ENCODE data around the gene ARMH3. TPM values are rescaled to one million over a fixed set of nuclear protein-coding genes. Genes with fewer than 3 reads are reported as not detected.

The ARMH3 gene
- total RNA-seq, 5 donors from 2014 or later (not counting 1 experiment from before 2014, with no cell fraction given), result 26.4 to 30.0 (median 27.2) TPM

- no peak overlapping the region for H3K4me3 Mint-ChIP-seq
Measured at GRCh38 chr10:101968940-101969321, 87.0 kb downstream of the ARMH3 start.

DNA sequence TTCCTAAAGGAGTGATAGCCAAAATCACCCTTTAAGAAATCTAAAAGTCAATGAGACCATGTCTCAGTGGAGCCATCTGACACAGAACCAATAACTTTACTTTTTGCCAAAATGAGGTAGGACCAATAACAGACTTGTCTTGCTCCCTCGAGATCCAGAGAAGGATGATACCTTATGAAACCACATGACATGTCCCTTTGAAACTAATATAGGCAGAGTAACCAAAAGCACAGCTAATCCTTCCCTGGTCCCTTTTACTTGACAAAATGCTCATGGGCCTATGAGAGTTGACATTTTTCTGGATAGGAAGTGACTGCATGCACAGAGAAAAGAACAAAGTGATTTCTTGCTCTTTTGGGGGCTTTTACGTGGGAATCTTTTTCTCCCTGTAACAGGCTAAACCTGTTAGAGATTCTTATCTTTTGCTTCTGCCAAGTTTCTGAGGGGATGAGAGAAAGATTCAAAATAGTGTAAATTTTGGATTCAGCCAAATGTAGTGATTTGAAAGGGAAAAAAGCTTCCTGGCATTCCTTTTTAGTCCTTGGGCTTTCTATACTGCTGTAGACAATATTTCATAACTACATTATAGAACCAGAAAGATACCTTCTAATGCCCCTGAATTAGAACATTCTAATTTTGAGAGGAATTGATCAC is 87.6 kb downstream of the ARMH3 start:
- H3K27me3 ChIP-seq (replicated peaks in 1 of 2; ENCODE audit: control insufficient read depth in 2 of 2, extremely low read depth in 1 of 2, insufficient read depth in 2 of 2, low read length in 1 of 2), result no peaks in the 10 kb centered on the region
- H3K27ac Mint-ChIP-seq, result peak overlapping the region; percentile 24 to 68
- H3K4me1 ChIP-seq (ENCODE audit: control insufficient read depth in 1 of 2, extremely low read depth in 1 of 2, insufficient read depth in 2 of 2, low read length in 2 of 2), result peaks cover 5% of the 10 kb centered on the region in 2 experiments
- H3K9me3 ChIP-seq, result no peaks in the 10 kb centered on the region
- WGBS (ENCODE audit: insufficient coverage), result 67% methylated on average over 1 of the region's 2 CpGs
- ChIA-PET POLR2A (no interaction called here), CTCF (interaction anchor here in 1 of 2 donors (0.6 kb wide), 1 partner anchor 59 kb away, joined by 4 read pairs; no protein-coding TSS in a partner anchor)
- no peaks in the 10 kb centered on the region for H3K27me3 Mint-ChIP-seq
- no peak overlapping the region for H3K4me3 ChIP-seq (ENCODE audit: control insufficient read depth in 1 of 2, extremely low read depth in 1 of 2, low read length in 1 of 2)
- no peak for DNase-seq
- H3K36me3 ChIP-seq (ENCODE audit: control insufficient read depth in 2 of 2, extremely low read depth in 1 of 2, insufficient read depth in 1 of 2, low read length in 1 of 2), result peaks cover 6 to 35% of the 10 kb centered on the region in 2 donors
- H3K27ac ChIP-seq (ENCODE audit: low read length), result no peak overlapping the region
- H3K4me3 Mint-ChIP-seq, result no peak overlapping the region
- no peaks in the 10 kb centered on the region for H3K9me3 Mint-ChIP-seq
- peaks cover 20 to 47% (median 27%) of the 10 kb centered on the region in 3 donors for H3K4me1 Mint-ChIP-seq
- no peak for ATAC-seq (replicated peaks in 1 of 4)
- peaks cover 57% of the 10 kb centered on the region for H3K36me3 Mint-ChIP-seq

More at GRCh38 chr10:101968940-101969321, 87.0 kb downstream of the ARMH3 start:
- POLR2A ChIA-PET, result no interaction called here
- Mint-ChIP-seq H3K27ac (peak overlapping the region in 1 of 2 donors; percentile 69), H3K4me1 (peaks cover 25 to 52% (median 32%) of the 10 kb centered on the region in 3 donors), H3K36me3 (peaks cover 61% of the 10 kb centered on the region), H3K27me3 (no peaks in the 10 kb centered on the region), H3K9me3 (no peaks in the 10 kb centered on the region)
- WGBS (ENCODE audit: insufficient coverage), result no CpG with 5 or more reads among the region's 1 CpG
- ATAC-seq (replicated peaks in 1 of 4) (no peak), DNase-seq (no peak)
- no peaks in the 10 kb centered on the region for H3K9me3 ChIP-seq
- no peaks in the 10 kb centered on the region for H3K27me3 ChIP-seq (replicated peaks in 1 of 2; ENCODE audit: control insufficient read depth in 2 of 2, extremely low read depth in 1 of 2, insufficient read depth in 2 of 2, low read length in 1 of 2)
- CTCF ChIA-PET, result interaction anchor here in 1 of 2 donors (0.6 kb wide), 1 partner anchor 60 kb away, joined by 4 read pairs; no protein-coding TSS in a partner anchor
- no peak overlapping the region for H3K27ac ChIP-seq (ENCODE audit: low read length)
- H3K4me1 ChIP-seq (ENCODE audit: control insufficient read depth in 1 of 2, extremely low read depth in 1 of 2, insufficient read depth in 2 of 2, low read length in 2 of 2), result peaks cover 5% of the 10 kb centered on the region in 2 experiments
- peaks cover 6 to 37% of the 10 kb centered on the region in 2 donors for H3K36me3 ChIP-seq (ENCODE audit: control insufficient read depth in 2 of 2, extremely low read depth in 1 of 2, insufficient read depth in 1 of 2, low read length in 1 of 2)
- no peak overlapping the region for H3K4me3 ChIP-seq (ENCODE audit: control insufficient read depth in 1 of 2, extremely low read depth in 1 of 2, low read length in 1 of 2)

- Histone ChIP-seq H3K27me3 (replicated peaks in 1 of 2; ENCODE audit: control insufficient read depth in 2 of 2, extremely low read depth in 1 of 2, insufficient read depth in 2 of 2, low read length in 1 of 2) (no peaks in the 10 kb centered on the region), H3K4me1 (ENCODE audit: control insufficient read depth in 1 of 2, extremely low read depth in 1 of 2, insufficient read depth in 2 of 2, low read length in 2 of 2) (peaks cover 5% of the 10 kb centered on the region in 2 experiments), H3K27ac (ENCODE audit: low read length) (no peak overlapping the region), H3K9me3 (no peaks in the 10 kb centered on the region), H3K4me3 (ENCODE audit: control insufficient read depth in 1 of 2, extremely low read depth in 1 of 2, low read length in 1 of 2) (no peak overlapping the region), H3K36me3 (ENCODE audit: control insufficient read depth in 2 of 2, extremely low read depth in 1 of 2, insufficient read depth in 1 of 2, low read length in 1 of 2) (peaks cover 6 to 34% of the 10 kb centered on the region in 2 donors)
- Mint-ChIP-seq H3K4me1 (peaks cover 18 to 45% (median 24%) of the 10 kb centered on the region in 3 donors), H3K27ac (no peak overlapping the region), H3K27me3 (no peaks in the 10 kb centered on the region), H3K36me3 (peaks cover 56% of the 10 kb centered on the region), H3K9me3 (no peaks in the 10 kb centered on the region), H3K4me3 (no peak overlapping the region)
- ATAC-seq (replicated peaks in 1 of 4) (no peak), DNase-seq (no peak)
- POLR2A ChIA-PET, result no interaction called here
- no CpG with 5 or more reads among the region's 3 CpGs for WGBS (ENCODE audit: insufficient coverage)
- CTCF ChIA-PET, result no interaction called here
Measured at GRCh38 chr10:101967713-101968112, 88.3 kb downstream of the ARMH3 start.

GRCh38 chr10:101967119-101967518 is 88.9 kb downstream of the ARMH3 start:
- Histone ChIP-seq H3K27me3 (replicated peaks in 1 of 2; ENCODE audit: control insufficient read depth in 2 of 2, extremely low read depth in 1 of 2, insufficient read depth in 2 of 2, low read length in 1 of 2) (no peaks in the 10 kb centered on the region), H3K27ac (ENCODE audit: low read length) (no peak overlapping the region), H3K4me1 (ENCODE audit: control insufficient read depth in 1 of 2, extremely low read depth in 1 of 2, insufficient read depth in 2 of 2, low read length in 2 of 2) (peaks cover 5% of the 10 kb centered on the region in 2 experiments), H3K36me3 (ENCODE audit: control insufficient read depth in 2 of 2, extremely low read depth in 1 of 2, insufficient read depth in 1 of 2, low read length in 1 of 2) (peaks cover 3 to 32% of the 10 kb centered on the region in 2 donors), H3K9me3 (no peaks in the 10 kb centered on the region), H3K4me3 (ENCODE audit: control insufficient read depth in 1 of 2, extremely low read depth in 1 of 2, low read length in 1 of 2) (no peak overlapping the region)
- no peak for DNase-seq
- 100% methylated on average over 1 of the region's 2 CpGs for WGBS (ENCODE audit: insufficient coverage)
- H3K9me3 Mint-ChIP-seq, result no peaks in the 10 kb centered on the region
- CTCF ChIA-PET, result interaction anchor here in 1 of 2 donors (0.5 kb wide), 1 partner anchor 9 kb away, joined by 4 read pairs; no protein-coding TSS in a partner anchor
- H3K27ac Mint-ChIP-seq, result no peak overlapping the region
- no peaks in the 10 kb centered on the region for H3K27me3 Mint-ChIP-seq
- H3K4me1 Mint-ChIP-seq, result peaks cover 18 to 43% (median 24%) of the 10 kb centered on the region in 3 donors
- H3K4me3 Mint-ChIP-seq, result no peak overlapping the region
- ATAC-seq (replicated peaks in 1 of 4), result no peak
- H3K36me3 Mint-ChIP-seq, result peaks cover 57% of the 10 kb centered on the region
- POLR2A ChIA-PET, result no interaction called here

GRCh38 chr10:101965075-101965765 is 90.8 kb downstream of the ARMH3 start:
- Mint-ChIP-seq H3K27ac (no peak overlapping the region), H3K9me3 (no peaks in the 10 kb centered on the region), H3K4me1 (peaks cover 16 to 38% (median 23%) of the 10 kb centered on the region in 3 donors), H3K36me3 (peaks cover 56% of the 10 kb centered on the region), H3K27me3 (no peaks in the 10 kb centered on the region), H3K4me3 (no peak overlapping the region)
- H3K9me3 ChIP-seq, result no peaks in the 10 kb centered on the region
- CTCF ChIA-PET, result no interaction called here
- ATAC-seq (replicated peaks in 1 of 4) (no peak), DNase-seq (no peak)
- WGBS (ENCODE audit: insufficient coverage), result 33% methylated on average over 1 of the region's 3 CpGs
- H3K27me3 ChIP-seq (replicated peaks in 1 of 2; ENCODE audit: control insufficient read depth in 2 of 2, extremely low read depth in 1 of 2, insufficient read depth in 2 of 2, low read length in 1 of 2), result no peaks in the 10 kb centered on the region
- no peak overlapping the region for H3K4me3 ChIP-seq (ENCODE audit: control insufficient read depth in 1 of 2, extremely low read depth in 1 of 2, low read length in 1 of 2)
- H3K36me3 ChIP-seq (ENCODE audit: control insufficient read depth in 2 of 2, extremely low read depth in 1 of 2, insufficient read depth in 1 of 2, low read length in 1 of 2), result peaks cover 0 to 17% of the 10 kb centered on the region in 2 donors
- H3K4me1 ChIP-seq (ENCODE audit: control insufficient read depth in 1 of 2, extremely low read depth in 1 of 2, insufficient read depth in 2 of 2, low read length in 2 of 2), result peaks cover 5% of the 10 kb centered on the region in 2 experiments
- POLR2A ChIA-PET, result no interaction called here
- no peak overlapping the region for H3K27ac ChIP-seq (ENCODE audit: low read length)

DNA sequence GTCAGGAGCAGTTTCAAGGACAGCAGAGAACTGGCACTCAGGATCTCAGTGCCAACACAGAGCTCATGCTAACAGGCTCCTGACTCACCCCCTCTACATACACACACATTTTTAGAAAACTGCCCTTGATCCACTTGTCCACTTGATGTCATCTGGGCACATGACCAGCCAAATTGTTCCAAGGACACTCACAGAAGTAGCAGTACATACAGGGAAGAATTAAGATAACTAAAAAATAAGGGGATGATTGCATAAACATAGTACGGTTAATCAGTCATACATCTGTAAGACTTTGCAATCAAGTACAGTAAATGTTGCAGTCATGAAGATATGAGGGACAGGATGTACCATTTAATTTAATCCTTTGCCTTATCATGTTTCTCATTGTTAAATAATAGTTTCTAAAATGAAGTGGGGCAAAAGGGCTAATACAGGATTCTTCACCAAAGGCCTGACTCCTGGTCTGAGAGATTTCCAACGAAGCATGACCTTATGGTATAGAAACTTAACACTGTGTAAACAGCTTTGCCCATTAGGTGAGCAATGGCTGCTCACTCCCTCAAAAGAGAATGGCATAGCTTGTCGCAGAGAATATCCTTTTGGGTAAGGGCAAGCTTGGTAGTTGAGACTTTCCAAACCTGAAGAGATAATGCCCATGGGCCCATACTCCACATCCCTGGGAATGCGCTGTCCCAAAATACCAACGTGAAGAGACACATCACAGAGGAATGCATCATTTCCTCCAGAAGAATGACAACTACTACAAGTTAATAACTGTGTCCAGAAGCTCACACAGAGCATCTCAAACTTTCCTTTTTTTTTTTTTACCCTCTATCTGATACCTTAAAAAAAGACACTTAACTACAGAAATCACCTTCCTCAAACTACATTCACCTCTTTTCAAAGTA is 94.1 kb downstream of the ARMH3 start:
- Mint-ChIP-seq H3K4me1 (peaks cover 0 to 10% (median 0%) of the 10 kb centered on the region in 3 donors), H3K4me3 (no peak overlapping the region), H3K36me3 (peaks cover 45% of the 10 kb centered on the region), H3K27ac (no peak overlapping the region), H3K27me3 (no peaks in the 10 kb centered on the region), H3K9me3 (no peaks in the 10 kb centered on the region)
- ATAC-seq (replicated peaks in 1 of 4), result no peak
- Histone ChIP-seq H3K27ac (ENCODE audit: low read length) (no peak overlapping the region), H3K4me3 (ENCODE audit: control insufficient read depth in 1 of 2, extremely low read depth in 1 of 2, low read length in 1 of 2) (no peak overlapping the region), H3K36me3 (ENCODE audit: control insufficient read depth in 2 of 2, extremely low read depth in 1 of 2, insufficient read depth in 1 of 2, low read length in 1 of 2) (peaks cover 3 to 14% of the 10 kb centered on the region in 2 donors), H3K27me3 (replicated peaks in 1 of 2; ENCODE audit: control insufficient read depth in 2 of 2, extremely low read depth in 1 of 2, insufficient read depth in 2 of 2, low read length in 1 of 2) (no peaks in the 10 kb centered on the region), H3K9me3 (no peaks in the 10 kb centered on the region), H3K4me1 (ENCODE audit: control insufficient read depth in 1 of 2, extremely low read depth in 1 of 2, insufficient read depth in 2 of 2, low read length in 2 of 2) (no peaks in the 10 kb centered on the region)
- DNase-seq, result no peak
- CTCF ChIA-PET, result interaction anchor here (0.5 to 0.7 kb wide), 4 partner anchors 9 to 536 kb away, joined by 3 to 4 read pairs (median 3); no protein-coding TSS in a partner anchor
- 100% methylated on average over 2 of the region's 5 CpGs for WGBS (ENCODE audit: insufficient coverage)
- POLR2A ChIA-PET, result interaction anchor here in 1 of 2 donors (0.5 kb wide), 1 partner anchor 94 kb away, joined by 4 read pairs; the partner anchor contains the start of gene ARMH3
